Measurements from ENCODE around the gene EPHA2. TPM values are rescaled to one million over a fixed set of nuclear protein-coding genes. Genes with fewer than 3 reads are reported as not detected.

EPHA2 gene
- total and polyA plus RNA-seq, 12 donors: 0.83 to 49.5 (median 14.8) TPM

- intact Hi-C loops (cut with DNase I): no loop called here
- DNase-seq: no peak
- Histone ChIP-seq H3K4me1 (replicated peaks in 1 of 2) (no peaks in the 10 kb centered on the region), H3K36me3 (replicated peaks in 1 of 2) (no peaks in the 10 kb centered on the region), H3K27me3 (no peaks in the 10 kb centered on the region), H3K4me3 (no peak overlapping the region), H3K9me3 (replicated peaks in 1 of 3) (no peaks in the 10 kb centered on the region), H3K27ac (no peak overlapping the region)
- no peak for TF ChIP-seq POLR2A (IDR thresholded peaks at IDR 0.05)
- no peak for TF ChIP-seq CTCF (IDR thresholded peaks at IDR 0.05)
- 81 to 94% (median 86%) methylated on average over 3 to 5 of the region's 5 CpGs for WGBS, 4 donors
These were observed 65.6 kb downstream of the EPHA2 start for GRCh38 chr1:16090076-16090826.

- no peaks in the 10 kb centered on the region for H3K4me1 ChIP-seq (replicated peaks in 1 of 2)
- H3K27ac ChIP-seq: no peak overlapping the region
- H3K4me3 ChIP-seq: no peak overlapping the region
- 80 to 88% (median 84%) methylated on average over 1 to 9 of the region's 9 CpGs for WGBS, 4 donors
- no peaks in the 10 kb centered on the region for H3K9me3 ChIP-seq (replicated peaks in 1 of 3)
- H3K27me3 ChIP-seq: no peaks in the 10 kb centered on the region
- no peak for DNase-seq
- no peaks in the 10 kb centered on the region for H3K36me3 ChIP-seq (replicated peaks in 1 of 2)
- TF ChIP-seq CTCF (IDR thresholded peaks at IDR 0.05) (no peak), POLR2A (IDR thresholded peaks at IDR 0.05) (no peak)
- intact Hi-C loops (cut with DNase I): loop anchor here (10.0 kb wide), 2 partner anchors 46 to 266 kb away; partner anchors contain the start of gene FBXO42 (in 2 of the 2)
These were observed 66.9 kb downstream of the EPHA2 start for GRCh38 chr1:16088996-16089395.

DNA sequence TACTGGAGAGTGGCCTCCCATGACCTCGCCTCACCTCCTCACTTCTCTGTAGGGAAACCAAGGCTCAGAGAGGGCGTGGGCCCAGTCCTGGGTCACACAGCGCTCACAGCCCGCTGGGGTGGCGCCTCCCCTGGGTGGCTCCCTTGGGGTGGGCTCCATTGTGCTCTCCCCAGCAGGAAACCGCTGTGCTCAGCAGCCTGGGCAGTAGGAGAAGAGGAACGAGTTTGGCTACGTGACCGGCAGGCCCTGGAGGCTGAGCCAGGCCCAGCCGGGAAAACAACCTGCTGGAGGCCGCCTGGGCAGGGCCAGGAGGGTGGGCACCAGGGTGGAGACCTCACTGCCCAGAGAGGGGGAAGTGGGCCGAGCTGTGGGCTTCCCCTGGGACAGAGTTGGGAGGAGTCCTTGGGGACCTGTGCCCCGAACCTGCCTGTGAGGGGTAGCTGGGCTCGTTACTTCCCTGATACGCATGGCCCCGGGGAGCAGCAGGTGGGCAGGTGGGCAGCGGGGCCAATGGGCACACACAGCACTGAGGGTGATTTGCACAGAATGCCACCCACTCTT, 67.4 kb downstream of the EPHA2 start:
- 85 to 95% (median 91%) methylated on average over 8 to 17 of the region's 17 CpGs for WGBS, 4 donors
- H3K27ac ChIP-seq: no peak overlapping the region
- intact Hi-C loops (cut with DNase I): loop anchor here (10.0 kb wide), 2 partner anchors 46 to 266 kb away; partner anchors contain the start of gene FBXO42 (in 2 of the 2)
- DNase-seq: no peak
- H3K4me3 ChIP-seq: no peak overlapping the region
- no peaks in the 10 kb centered on the region for H3K9me3 ChIP-seq (replicated peaks in 1 of 3)
- no peaks in the 10 kb centered on the region for H3K27me3 ChIP-seq
- TF ChIP-seq POLR2A (IDR thresholded peaks at IDR 0.05) (no peak), CTCF (IDR thresholded peaks at IDR 0.05) (no peak)
- no peaks in the 10 kb centered on the region for H3K36me3 ChIP-seq (replicated peaks in 1 of 2)
- H3K4me1 ChIP-seq (replicated peaks in 1 of 2): no peaks in the 10 kb centered on the region

- intact Hi-C loops (cut with DNase I): loop anchor here (10.0 kb wide), 2 partner anchors 47 to 267 kb away; partner anchors contain the start of gene FBXO42 (in 2 of the 2)
- WGBS, 4 donors: 73 to 85% (median 80%) methylated on average over 7 of the region's 7 CpGs
- no peak overlapping the region for H3K4me3 ChIP-seq
These were observed 68.1 kb downstream of the EPHA2 start for GRCh38 chr1:16087733-16088132.

More at GRCh38 chr1:16087733-16088132, 68.1 kb downstream of the EPHA2 start:
- DNase-seq: no peak
- H3K9me3 ChIP-seq (replicated peaks in 1 of 3): no peaks in the 10 kb centered on the region
- H3K4me1 ChIP-seq (replicated peaks in 1 of 2): no peaks in the 10 kb centered on the region
- TF ChIP-seq CTCF (IDR thresholded peaks at IDR 0.05): no peak
- TF ChIP-seq POLR2A (IDR thresholded peaks at IDR 0.05): no peak
- H3K27ac ChIP-seq: no peak overlapping the region
- no peaks in the 10 kb centered on the region for H3K27me3 ChIP-seq
- H3K36me3 ChIP-seq (replicated peaks in 1 of 2): no peaks in the 10 kb centered on the region

Data from adrenal gland (tissue), 12 donors.